Panc1 (cell line): ENCODE results near the gene SPEF1. TPM values are rescaled to one million over a fixed set of nuclear protein-coding genes. Genes with fewer than 3 reads are reported as not detected.

Source experiments
- ATAC-seq: fragments of 200-7000 bp; cut with Tn5 transposase; 2 replicates; pipeline ENCODE4 v1.9.1; 2020; ENCODE audit warnings: mild to moderate bottlenecking, moderate library complexity
- BruUV-seq: library from RNA; stranded (reverse); fragments of 400-500 nt; replicated peaks from 2 replicates; lab custom pipeline; 2021; lab: Mats Ljungman, UMichigan
- CTCF ChIA-PET: fragments of 300-600 bp; sonication (Branson Sonifier 250); formaldehyde crosslinking; loops from one replicate; lab custom pipeline; 2022; ENCODE audit warnings: antibody characterized with exemption; lab: Charles Lee
- POLR2A ChIA-PET: fragments of 300-600 bp; sonication (Branson Sonifier 250); formaldehyde crosslinking; loops from one replicate; lab custom pipeline; 2022; ENCODE audit warnings: antibody characterized with exemption; lab: Charles Lee
- DNase-seq: peaks from one replicate; pipeline ENCODE4 v3.0.0-alpha.2; 2010; ENCODE audit warnings: low read depth, low spot score
- H3K27ac ChIP-seq: 2 replicates; pipeline ENCODE4 v1.5.1; 2011; ENCODE audit warnings: mild to moderate bottlenecking, low read length, inconsistent platforms
- H3K27me3 ChIP-seq: fragments of 200-500 bp; sonication (Bioruptor generic); 2 replicates; pipeline ENCODE4 v1.6.0; 2014; ENCODE audit warnings: low read length, inconsistent platforms; ENCODE audit not compliant: control insufficient read depth, insufficient read depth
- H3K36me3 ChIP-seq: fragments of 200-500 bp; sonication (Bioruptor generic); 2 replicates; pipeline ENCODE4 v1.5.1; 2014; ENCODE audit warnings: inconsistent platforms, mild to moderate bottlenecking, low read length, moderate library complexity; ENCODE audit not compliant: control insufficient read depth, insufficient read depth
- H3K4me1 ChIP-seq: 2 replicates; pipeline ENCODE4 v1.5.1; 2011; ENCODE audit warnings: inconsistent platforms, mild to moderate bottlenecking, low read length, moderate library complexity; ENCODE audit not compliant: control insufficient read depth, insufficient read depth
- H3K4me3 ChIP-seq, 2 experiments: 2 replicates each; pipeline ENCODE4 v1.5.1; 2011 to 2012; ENCODE audit warnings: low read depth in 2 of 2, low read length in 2 of 2, mild to moderate bottlenecking in 2 of 2, inconsistent platforms in 1 of 2, moderate library complexity in 1 of 2
- H3K9me3 ChIP-seq: fragments of 200-500 bp; sonication (Bioruptor generic); 2 replicates; pipeline ENCODE4 v1.5.1; 2014; ENCODE audit warnings: low read depth, mild to moderate bottlenecking, inconsistent platforms, low read length, moderate library complexity; ENCODE audit not compliant: control insufficient read depth, insufficient read depth
- CTCF ChIP-seq: fragments of 450-650 bp; IDR thresholded peaks from 2 replicates; pipeline ENCODE4 v1.5.1; 2017; ENCODE audit warnings: mild to moderate bottlenecking
- POLR2AphosphoS5 ChIP-seq: IDR thresholded peaks from 2 replicates; pipeline ENCODE4 v1.6.1; 2012; ENCODE audit warnings: mild to moderate bottlenecking, low read depth, low read length, moderate library complexity
- REST ChIP-seq, 2 experiments: IDR thresholded peaks; 2 replicates each; pipeline ENCODE4 v1.6.1; 2011 to 2012; ENCODE audit warnings: low read depth in 2 of 2, control low read depth in 1 of 2, low read length in 1 of 2, mild to moderate bottlenecking in 1 of 2, moderate library complexity in 1 of 2; ENCODE audit not compliant: insufficient read depth in 1 of 2
- SIN3A ChIP-seq: IDR thresholded peaks from 2 replicates; pipeline ENCODE4 v1.6.1; 2012; ENCODE audit warnings: low read depth, mild to moderate bottlenecking, low read length, moderate library complexity, borderline replicate concordance; ENCODE audit not compliant: insufficient read depth
- TCF7L2 ChIP-seq: IDR thresholded peaks from 2 replicates; pipeline ENCODE4 v1.6.1; 2011; ENCODE audit warnings: mild to moderate bottlenecking, low read depth, low read length, inconsistent platforms
- in situ Hi-C: cut with HindIII; loops from 2 replicates; pipeline ENCODE4 v1.10.0; 2016; ENCODE audit warnings: low sequenced_read_pairs, low pct_unique_long_range_greater_than_20kb
- intact Hi-C: fragments of 100-400 bp; cut with micrococcal nuclease; formaldehyde crosslinking; loops from one replicate; pipeline ENCODE4 v1.10.0; 2022; ENCODE audit not compliant: unreplicated experiment
- total RNA-seq: library from RNA; stranded (reverse); gene quantifications from one replicate; pipeline ENCODE4 v1.2.1, GENCODE V29; 2021; ENCODE audit not compliant: unreplicated experiment

Gene SPEF1
- total RNA-seq, 1 experiment from 2014 or later: 0.41 TPM

GRCh38 chr20:3757268-3757667, 24.0 kb downstream of the SPEF1 start:
- ChIA-PET CTCF (interaction anchor here (0.7 kb wide), 1 partner anchor 10 kb away, joined by 3 read pairs; the partner anchor contains the start of gene ADISSP), POLR2A (interaction anchor here (0.6 to 0.7 kb wide), 2 partner anchors 14 to 76 kb away, joined by 4 to 6 read pairs; no protein-coding TSS in a partner anchor)
- no TSS peak for BruUV-seq
- Histone ChIP-seq H3K27me3 (no peaks in the 10 kb centered on the region), H3K9me3 (no peaks in the 10 kb centered on the region), H3K4me3 (no peak overlapping the region), H3K36me3 (no peaks in the 10 kb centered on the region), H3K27ac (no peak overlapping the region), H3K4me1 (no peaks in the 10 kb centered on the region)
- intact Hi-C loops (no loop called here), in situ Hi-C loops (no loop called here)
- ATAC-seq (no peak), DNase-seq (no peak)
- TF ChIP-seq POLR2AphosphoS5: no peak

GRCh38 chr20:3755814-3756480, 25.3 kb downstream of the SPEF1 start:
- no peak overlapping the region for H3K4me3 ChIP-seq
- no peaks in the 10 kb centered on the region for H3K9me3 ChIP-seq
- ATAC-seq: no peak
- intact Hi-C loops: no loop called here
- no peak for TF ChIP-seq TCF7L2
- no peak for TF ChIP-seq POLR2AphosphoS5
- no peak for TF ChIP-seq CTCF
- TF ChIP-seq REST (IDR thresholded peaks at IDR 0.05; ENCODE audit: insufficient read depth in 1 of 2, low read depth in 2 of 2, low read length in 1 of 2): no peak
- no peak for TF ChIP-seq SIN3A
- no peak for DNase-seq
- no peaks in the 10 kb centered on the region for H3K4me1 ChIP-seq
- H3K36me3 ChIP-seq: no peaks in the 10 kb centered on the region
- POLR2A ChIA-PET: no interaction called here
- in situ Hi-C loops: no loop called here
- CTCF ChIA-PET: interaction anchor here (1.5 kb wide), 1 partner anchor 12 kb away, joined by 5 read pairs; the partner anchor contains the start of gene ADISSP
- H3K27me3 ChIP-seq: peaks cover 1% of the 10 kb centered on the region; the same call in 1 of the 2 replicates
- BruUV-seq: no TSS peak
- no peak overlapping the region for H3K27ac ChIP-seq

GRCh38 chr20:3755269-3755668, 26.0 kb downstream of the SPEF1 start:
- no peak for ATAC-seq
- TF ChIP-seq CTCF (no peak), SIN3A (no peak), TCF7L2 (no peak), REST (IDR thresholded peaks at IDR 0.05; ENCODE audit: insufficient read depth in 1 of 2, low read depth in 2 of 2, low read length in 1 of 2) (no peak), POLR2AphosphoS5 (no peak)
- DNase-seq: no peak
- in situ Hi-C loops (no loop called here), intact Hi-C loops (no loop called here)
- H3K9me3 ChIP-seq: no peaks in the 10 kb centered on the region
- H3K27me3 ChIP-seq: peaks cover 6% of the 10 kb centered on the region
- no peaks in the 10 kb centered on the region; the same call in 1 of the 2 replicates for H3K4me1 ChIP-seq
- no peak overlapping the region for H3K4me3 ChIP-seq
- POLR2A ChIA-PET: interaction anchor here (0.6 to 1.1 kb wide), 2 partner anchors 12 to 91 kb away, joined by 3 to 4 read pairs; partner anchors contain the start of gene ADISSP
- H3K27ac ChIP-seq: no peak overlapping the region
- H3K36me3 ChIP-seq: no peaks in the 10 kb centered on the region
- CTCF ChIA-PET: interaction anchor here (1.5 kb wide), 1 partner anchor 13 kb away, joined by 5 read pairs; the partner anchor contains the start of gene ADISSP
- BruUV-seq: no TSS peak
